NT2/D1 (cell line): Measurements from ENCODE around the gene PROM1.

ENCODE experiments used
- DNase-seq: peaks from one replicate; pipeline ENCODE4 v3.0.0-alpha.2; 2011; ENCODE audit warnings: low read depth, low spot score
- H3K27me3 ChIP-seq: 2 replicates; pipeline ENCODE4 v1.6.0; 2011; ENCODE audit warnings: mild to moderate bottlenecking; ENCODE audit not compliant: insufficient read length, insufficient read depth
- H3K36me3 ChIP-seq: 2 replicates; pipeline ENCODE4 v1.6.1; 2011; ENCODE audit warnings: mild to moderate bottlenecking, low read length, mixed read lengths; ENCODE audit not compliant: insufficient read depth, insufficient read length
- H3K4me1 ChIP-seq: 2 replicates; pipeline ENCODE4 v1.5.1; 2011; ENCODE audit not compliant: insufficient read depth, insufficient read length
- H3K4me3 ChIP-seq: 2 replicates; pipeline ENCODE4 v1.5.1; 2011; ENCODE audit warnings: low read depth; ENCODE audit not compliant: insufficient read length
- H3K9ac ChIP-seq: 2 replicates; pipeline ENCODE4 v1.6.0; 2011; ENCODE audit warnings: low read depth; ENCODE audit not compliant: insufficient read length
- H3K9me3 ChIP-seq: 2 replicates; pipeline ENCODE4 v1.5.1; 2011; ENCODE audit warnings: mild to moderate bottlenecking, low read length; ENCODE audit not compliant: insufficient read depth
- SUZ12 ChIP-seq: IDR thresholded peaks from 2 replicates; pipeline ENCODE4 v1.6.1; 2011; ENCODE audit not compliant: insufficient read length, insufficient read depth; ENCODE audit errors: extremely low read depth
- YY1 ChIP-seq: IDR thresholded peaks from 2 replicates; pipeline ENCODE4 v1.6.1; 2011; ENCODE audit not compliant: insufficient read length, insufficient read depth
- ZNF274 ChIP-seq: IDR thresholded peaks from 2 replicates; pipeline ENCODE4 v1.6.1; 2011; ENCODE audit warnings: mild to moderate bottlenecking, low read depth, low read length

The PROM1 gene

GRCh38 chr4:16065066-16065465 lies 18.8 kb downstream of the PROM1 start:
- H3K9ac ChIP-seq: no peak overlapping the region
- no peaks in the 10 kb centered on the region for H3K9me3 ChIP-seq
- no peaks in the 10 kb centered on the region for H3K4me1 ChIP-seq
- no peak for DNase-seq
- no peak for TF ChIP-seq YY1
- TF ChIP-seq ZNF274: no peak
- no peak for TF ChIP-seq SUZ12
- no peaks in the 10 kb centered on the region for H3K27me3 ChIP-seq
- no peak overlapping the region for H3K4me3 ChIP-seq
- H3K36me3 ChIP-seq: peaks cover 34% of the 10 kb centered on the region

- Histone ChIP-seq H3K9me3 (no peaks in the 10 kb centered on the region), H3K27me3 (no peaks in the 10 kb centered on the region), H3K9ac (no peak overlapping the region), H3K4me3 (no peak overlapping the region), H3K36me3 (peaks cover 29% of the 10 kb centered on the region), H3K4me1 (no peaks in the 10 kb centered on the region)
- no peak for DNase-seq
- no peak for TF ChIP-seq ZNF274
- no peak for TF ChIP-seq SUZ12
- TF ChIP-seq YY1: no peak
Observed at GRCh38 chr4:16062601-16063000, 21.2 kb downstream of the PROM1 start.

GRCh38 chr4:16056681-16057385 lies 27.0 kb downstream of the PROM1 start:
- Histone ChIP-seq H3K36me3 (peaks cover 5% of the 10 kb centered on the region), H3K9me3 (no peaks in the 10 kb centered on the region), H3K4me1 (no peaks in the 10 kb centered on the region), H3K4me3 (no peak overlapping the region), H3K9ac (no peak overlapping the region), H3K27me3 (no peaks in the 10 kb centered on the region)
- DNase-seq: no peak
- TF ChIP-seq ZNF274 (no peak), YY1 (no peak), SUZ12 (no peak)

GRCh38 chr4:16055873-16056272 lies 27.9 kb downstream of the PROM1 start:
- H3K4me1 ChIP-seq: no peaks in the 10 kb centered on the region
- H3K27me3 ChIP-seq: no peaks in the 10 kb centered on the region
- no peak overlapping the region for H3K4me3 ChIP-seq
- TF ChIP-seq SUZ12 (no peak), ZNF274 (no peak), YY1 (no peak)
- H3K36me3 ChIP-seq: no peaks in the 10 kb centered on the region
- H3K9ac ChIP-seq: no peak overlapping the region
- H3K9me3 ChIP-seq: no peaks in the 10 kb centered on the region
- DNase-seq: no peak

GRCh38 chr4:16055471-16055870 lies 28.4 kb downstream of the PROM1 start:
- Histone ChIP-seq H3K4me1 (no peaks in the 10 kb centered on the region), H3K9me3 (no peaks in the 10 kb centered on the region), H3K36me3 (no peaks in the 10 kb centered on the region), H3K9ac (no peak overlapping the region), H3K27me3 (no peaks in the 10 kb centered on the region), H3K4me3 (no peak overlapping the region)
- no peak for TF ChIP-seq SUZ12
- no peak for TF ChIP-seq YY1
- no peak for TF ChIP-seq ZNF274
- DNase-seq: no peak

- TF ChIP-seq YY1: no peak
- TF ChIP-seq ZNF274: no peak
- no peak for TF ChIP-seq SUZ12
- Histone ChIP-seq H3K36me3 (peaks cover 3% of the 10 kb centered on the region), H3K9ac (no peak overlapping the region), H3K27me3 (no peaks in the 10 kb centered on the region), H3K4me3 (no peak overlapping the region), H3K4me1 (no peaks in the 10 kb centered on the region), H3K9me3 (no peaks in the 10 kb centered on the region)
- no peak for DNase-seq
Observed at GRCh38 chr4:16052939-16053338, 30.9 kb downstream of the PROM1 start.

- H3K27me3 ChIP-seq: no peaks in the 10 kb centered on the region
- TF ChIP-seq YY1 (no peak), SUZ12 (no peak), ZNF274 (no peak)
- H3K36me3 ChIP-seq: peaks cover 3% of the 10 kb centered on the region
Observed at GRCh38 chr4:16051980-16052379, 31.8 kb downstream of the PROM1 start.

More at GRCh38 chr4:16051980-16052379, 31.8 kb downstream of the PROM1 start:
- no peak for DNase-seq
- Histone ChIP-seq H3K9ac (no peak overlapping the region), H3K9me3 (no peaks in the 10 kb centered on the region), H3K4me1 (no peaks in the 10 kb centered on the region), H3K4me3 (no peak overlapping the region)
